HG02623 (cell line): ENCODE measurements around the gene PDLIM3.
A peak's percentile ranks its signal among the peaks of the same experiment; 100 is the strongest.
"Not testable (repeated sequence)": the region's sequence is repeated elsewhere in the genome, so short reads cannot be mapped to it uniquely, and the experiment has no call there.

Experiments
- ATAC-seq: cut with Tn5 transposase; IDR thresholded peaks from one replicate; pipeline ENCODE4 v1.9.1; 2021; ENCODE audit warnings: moderate library complexity; ENCODE audit not compliant: unreplicated experiment

The PDLIM3 gene

DNA sequence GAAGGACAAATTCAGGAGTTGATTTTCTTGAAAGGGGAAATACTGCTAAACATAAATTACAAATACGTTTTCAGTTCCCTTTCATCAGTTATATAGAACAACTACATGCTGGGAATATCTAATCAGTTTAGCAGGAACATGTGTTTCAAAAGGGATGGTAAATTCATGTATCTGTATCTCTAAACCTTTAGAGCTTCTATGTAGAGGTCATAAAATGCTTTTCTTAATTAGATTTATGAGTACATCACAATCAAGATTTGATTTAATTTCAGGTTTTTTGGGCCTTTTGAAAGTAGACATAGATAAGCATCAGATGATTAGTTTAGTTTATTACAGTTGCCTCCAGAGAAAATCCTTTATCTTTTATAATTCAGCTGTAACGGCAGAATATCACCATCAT is 12.9 kb downstream of the PDLIM3 start:
- no peak for ATAC-seq

DNA sequence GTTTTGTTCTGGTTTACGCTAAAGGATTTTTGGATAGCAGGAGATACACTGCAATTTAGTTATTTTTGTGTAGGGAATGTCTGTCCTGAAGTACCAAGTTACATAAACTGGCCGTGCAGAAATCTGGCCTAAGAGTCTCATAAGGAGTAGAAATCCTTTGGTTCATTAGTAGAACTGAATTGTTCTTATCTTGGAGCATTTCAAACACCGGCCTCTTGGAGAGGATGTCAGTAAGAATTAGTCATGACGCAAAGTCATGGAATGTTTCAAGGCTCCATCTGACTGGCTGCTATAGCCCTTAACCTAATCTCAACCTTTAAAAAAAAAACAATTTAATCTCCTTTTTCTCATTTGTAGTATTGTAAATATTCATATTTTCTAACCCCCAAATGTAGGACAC is 15.2 kb downstream of the PDLIM3 start:
- no peak for ATAC-seq

DNA sequence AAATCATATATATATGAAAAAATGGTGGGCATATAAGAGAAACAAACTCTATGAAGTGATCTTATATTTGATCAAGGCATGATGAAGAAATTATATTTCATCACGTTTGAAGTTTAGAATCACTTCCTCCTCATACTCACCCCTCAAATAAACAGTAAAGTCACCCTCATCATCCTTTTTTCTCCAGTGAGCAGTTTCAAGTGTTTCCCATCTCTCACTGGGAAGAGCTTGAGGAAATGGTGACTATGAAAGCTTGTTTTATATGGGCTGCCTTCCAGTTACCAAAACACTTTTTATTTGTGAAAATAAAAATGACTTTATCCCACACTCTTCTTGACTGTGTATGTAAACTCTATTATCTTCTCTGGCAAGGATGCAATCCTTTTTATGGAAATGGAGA is 16.8 kb downstream of the PDLIM3 start:
- no peak for ATAC-seq

DNA sequence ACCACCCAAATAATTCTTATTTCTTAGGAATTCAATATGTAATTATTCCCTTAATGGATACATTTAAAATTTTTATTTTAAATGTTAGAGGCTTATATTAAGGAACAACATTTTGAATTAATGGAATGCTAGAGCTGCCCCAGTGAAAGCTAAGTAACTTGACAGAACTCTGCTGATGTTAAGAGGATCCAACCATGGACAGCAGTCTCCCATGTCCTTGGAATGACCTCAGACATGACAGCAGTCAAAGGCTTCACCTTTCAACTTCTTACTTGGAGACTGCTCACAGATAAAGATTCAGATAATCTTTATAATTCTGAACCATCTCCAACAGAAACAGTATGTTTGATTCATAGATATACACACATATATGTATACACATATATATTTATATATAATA is 17.2 kb downstream of the PDLIM3 start:
- ATAC-seq = no peak

DNA sequence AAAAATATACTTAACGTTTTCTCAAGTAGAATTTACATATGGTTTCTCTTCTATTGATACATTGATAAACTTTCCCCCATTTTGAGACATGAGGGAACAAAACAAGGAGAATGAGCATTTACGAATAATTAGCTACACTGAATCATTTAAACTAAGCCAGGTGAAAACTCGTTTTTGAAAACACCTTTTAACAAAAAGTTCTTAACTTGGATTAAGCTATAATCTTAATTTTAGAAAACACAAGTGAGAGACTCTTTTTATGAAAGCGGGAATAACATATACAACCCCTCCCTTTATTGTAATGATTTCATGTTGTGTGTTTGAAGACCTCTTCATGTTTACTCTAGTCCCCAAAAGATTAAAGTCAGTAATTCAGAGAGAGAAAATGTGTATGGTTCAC is 20.1 kb downstream of the PDLIM3 start:
- ATAC-seq = no peak

DNA sequence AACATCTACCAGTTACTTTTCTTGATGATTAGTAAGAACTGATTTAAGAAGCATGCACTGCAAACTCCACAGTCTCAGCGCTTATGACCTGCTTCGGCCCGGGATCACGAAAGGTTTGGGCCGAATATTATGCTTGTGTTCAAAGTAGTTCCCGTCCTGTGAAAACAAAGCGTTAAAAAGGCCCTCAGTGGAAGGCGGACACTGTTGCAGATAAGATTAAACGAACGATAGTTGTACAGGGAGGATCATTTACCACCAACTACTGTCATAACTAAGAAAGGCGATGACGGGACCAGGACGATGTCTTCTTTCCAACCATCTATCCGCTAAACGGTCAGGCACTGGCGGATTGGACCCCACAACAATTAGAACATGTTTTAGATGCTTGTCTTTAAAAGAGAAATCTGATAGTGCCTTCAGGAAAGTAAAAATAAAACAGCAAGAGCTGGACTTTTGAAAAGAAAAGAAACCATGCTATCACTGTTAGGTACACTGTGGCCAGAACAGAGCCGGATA is 21.1 kb downstream of the PDLIM3 start:
- no peak for ATAC-seq

DNA sequence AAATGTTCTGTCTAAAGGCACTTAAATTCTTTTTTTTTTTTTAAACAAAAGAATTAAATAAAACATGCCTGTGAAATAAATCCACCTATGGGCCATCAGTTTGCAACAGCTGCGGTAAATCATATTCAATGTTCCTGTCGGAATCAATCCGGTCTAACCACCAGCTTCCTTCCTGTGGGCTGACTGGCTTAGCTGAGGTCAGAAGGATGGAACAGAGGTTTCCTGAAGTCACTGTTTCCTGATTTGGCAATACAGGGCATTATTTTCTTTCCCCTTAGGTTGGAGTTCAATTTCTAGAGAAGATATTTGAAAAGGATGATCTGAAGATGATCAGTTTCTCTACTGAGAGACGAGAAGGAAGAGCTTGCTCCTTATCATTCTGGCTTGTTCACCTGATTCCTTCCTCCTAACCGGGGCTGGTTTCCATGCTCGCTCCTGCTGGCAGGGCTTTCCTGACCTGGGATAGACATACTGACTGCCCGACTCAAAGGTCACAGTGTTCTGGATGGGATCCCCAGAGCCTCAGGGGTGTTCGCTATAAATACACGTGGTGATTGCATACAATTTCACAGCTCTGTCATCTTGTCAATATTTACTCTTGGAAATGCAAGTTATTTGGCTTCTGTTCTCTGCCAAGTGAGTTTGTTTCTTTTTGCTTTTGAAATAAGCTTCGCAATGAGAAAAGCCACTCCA is 21.7 kb downstream of the PDLIM3 start:
- no peak for ATAC-seq

DNA sequence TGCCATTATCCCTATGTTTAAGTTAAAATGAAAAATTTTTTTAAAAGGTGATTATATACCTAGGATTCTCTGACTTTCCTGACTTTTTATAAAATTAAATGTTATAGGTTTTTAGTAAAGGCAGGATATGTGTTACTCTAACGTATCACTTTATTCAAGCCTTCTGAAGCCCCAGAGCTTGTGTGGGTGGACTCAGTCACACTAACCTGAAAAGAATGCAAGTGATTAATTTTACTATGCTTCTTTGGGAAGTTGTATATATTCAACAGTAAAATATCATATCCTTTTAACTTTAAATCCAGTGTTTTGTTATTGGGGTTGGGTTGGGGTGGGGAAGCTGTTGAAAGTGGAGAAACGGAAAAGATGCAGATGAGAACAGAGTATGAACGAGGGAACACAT is 22.8 kb downstream of the PDLIM3 start:
- ATAC-seq = no peak

DNA sequence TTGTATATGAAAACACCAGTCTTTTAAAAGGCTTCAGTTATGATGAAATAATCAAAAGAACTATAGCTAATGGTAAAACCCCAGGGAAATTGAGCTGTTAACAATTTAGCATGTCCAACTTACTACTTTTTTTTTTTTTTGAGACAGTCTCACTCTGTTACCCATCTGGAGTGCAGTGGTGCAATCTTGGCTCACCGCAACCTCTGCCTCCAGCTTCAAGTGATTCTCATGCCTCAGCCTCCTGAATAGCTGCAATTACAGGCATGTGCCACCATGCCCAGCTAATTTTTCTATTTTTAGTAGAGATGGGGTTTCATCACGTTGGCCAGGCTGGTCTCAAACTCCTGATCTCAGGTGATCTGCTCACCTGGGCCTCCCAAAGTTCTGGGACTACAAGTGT is 24.1 kb downstream of the PDLIM3 start:
- not testable (repeated sequence) for ATAC-seq

DNA sequence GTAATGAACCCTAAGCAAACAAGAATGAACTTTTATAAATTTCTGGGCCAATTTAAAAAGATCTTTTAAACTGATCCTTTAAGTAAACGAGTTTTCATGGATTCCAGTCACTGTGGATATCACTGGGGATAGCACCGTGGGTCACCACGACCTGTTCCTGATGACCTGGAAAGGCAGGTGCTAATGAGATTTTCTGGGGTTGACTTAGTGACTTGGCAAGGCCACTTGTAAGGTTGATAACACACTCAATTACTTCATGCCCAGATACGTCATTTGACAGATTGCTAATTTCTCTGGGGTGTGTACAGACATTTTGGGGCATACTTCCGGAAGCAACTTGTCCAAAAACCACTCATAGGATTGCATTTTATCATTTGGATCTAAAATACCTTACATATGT is 24.5 kb downstream of the PDLIM3 start:
- ATAC-seq = no peak

DNA sequence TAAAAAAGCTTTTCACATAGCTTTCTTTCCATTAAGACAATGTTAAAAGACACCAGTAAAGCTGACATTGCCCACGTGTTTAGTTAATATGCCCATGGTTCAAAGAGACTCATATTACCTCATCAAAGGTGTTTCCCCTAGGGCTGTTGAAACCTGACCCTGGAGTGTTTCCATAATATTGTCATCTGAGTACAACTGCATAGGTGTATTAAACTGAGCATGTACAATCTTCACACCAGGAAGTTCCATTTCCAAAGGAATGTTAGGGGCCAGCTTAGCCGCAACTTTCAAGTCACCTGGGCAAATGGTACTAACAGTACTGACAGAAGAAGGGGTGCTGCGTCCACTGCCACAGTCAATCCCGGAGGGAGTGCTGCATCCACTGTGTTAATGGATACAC is 27.1 kb downstream of the PDLIM3 start:
- no peak for ATAC-seq

DNA sequence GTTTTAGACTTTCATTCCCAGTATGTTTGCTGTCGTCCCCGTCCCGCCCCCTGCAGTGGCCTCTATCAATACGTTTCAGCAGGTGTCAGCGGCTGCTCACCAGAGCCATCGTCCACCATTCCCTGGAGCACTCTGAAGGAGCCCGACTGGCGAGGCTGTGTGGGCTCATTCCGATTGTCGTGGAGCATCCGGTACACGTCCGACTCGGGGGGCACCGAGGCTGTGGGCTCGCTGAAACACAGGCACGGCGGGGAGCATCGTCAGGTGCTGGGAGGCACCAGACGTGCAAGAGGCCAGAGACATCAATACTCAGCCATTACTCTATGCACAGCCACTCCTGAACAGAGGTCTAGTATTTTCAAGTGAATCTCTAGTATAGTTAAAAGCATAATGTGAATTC is 28.9 kb downstream of the PDLIM3 start:
- no peak for ATAC-seq

DNA sequence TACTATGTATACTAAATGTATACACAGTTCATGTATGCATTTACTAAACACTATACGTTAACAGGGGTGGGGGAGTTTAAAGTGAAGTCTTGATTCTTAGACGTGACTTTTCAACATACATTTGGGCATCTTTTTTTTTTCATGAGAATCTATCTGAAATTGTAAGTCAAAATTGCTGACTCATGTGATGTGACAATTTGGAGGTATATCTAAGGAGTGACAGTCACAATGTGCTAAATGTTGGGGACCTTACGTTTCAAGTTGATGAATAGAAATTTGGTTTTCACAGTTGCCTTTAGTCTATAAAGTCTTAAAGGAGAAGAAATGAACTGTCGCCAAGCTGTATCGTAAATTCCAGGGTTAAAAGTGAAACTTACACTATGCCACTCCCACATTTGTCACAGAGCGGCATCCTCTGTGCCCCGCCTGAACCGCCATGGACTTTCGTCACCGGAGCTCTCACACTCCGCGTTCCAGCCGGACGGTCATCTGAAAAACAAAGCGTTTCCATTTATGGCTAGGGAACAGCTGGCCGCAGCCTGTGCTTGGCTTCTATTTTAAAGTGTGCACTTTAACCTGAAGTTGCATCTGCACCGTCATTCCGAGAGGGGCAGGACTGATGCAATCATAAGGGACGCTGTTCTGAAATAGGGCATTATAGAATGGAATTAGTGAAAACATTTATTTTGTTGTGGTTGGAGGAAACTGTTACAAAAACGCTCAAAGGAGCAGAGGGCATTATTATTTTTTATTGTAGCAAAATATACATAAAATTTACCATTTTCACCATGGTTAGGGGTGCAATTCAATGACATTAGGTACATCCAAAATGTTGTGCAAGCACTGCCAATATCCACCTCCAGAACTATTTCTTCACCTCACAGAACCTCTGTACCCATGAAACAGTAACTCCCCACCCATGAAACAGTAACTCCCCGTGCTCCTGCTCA is 30.9 kb downstream of the PDLIM3 start:
- ATAC-seq = no peak

DNA sequence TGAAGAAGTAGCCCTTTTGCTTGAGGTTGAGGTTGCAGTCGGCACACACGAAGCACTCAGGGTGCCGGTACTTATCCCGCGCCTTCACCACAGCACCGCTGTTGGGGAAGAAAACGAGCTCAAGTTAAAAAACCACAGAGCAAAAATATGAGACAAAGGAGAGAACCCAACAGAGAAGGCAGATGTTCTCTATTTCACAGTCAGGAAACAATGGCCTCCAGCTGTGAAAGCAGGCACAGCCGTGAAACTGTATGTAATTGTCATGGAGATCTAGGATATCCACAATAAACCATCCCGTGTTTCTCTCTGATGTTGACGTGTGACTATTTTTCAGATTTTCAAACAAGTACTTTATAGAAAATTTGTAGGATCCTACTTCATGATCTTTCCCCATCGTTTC is 32.9 kb downstream of the PDLIM3 start:
- no peak for ATAC-seq

DNA sequence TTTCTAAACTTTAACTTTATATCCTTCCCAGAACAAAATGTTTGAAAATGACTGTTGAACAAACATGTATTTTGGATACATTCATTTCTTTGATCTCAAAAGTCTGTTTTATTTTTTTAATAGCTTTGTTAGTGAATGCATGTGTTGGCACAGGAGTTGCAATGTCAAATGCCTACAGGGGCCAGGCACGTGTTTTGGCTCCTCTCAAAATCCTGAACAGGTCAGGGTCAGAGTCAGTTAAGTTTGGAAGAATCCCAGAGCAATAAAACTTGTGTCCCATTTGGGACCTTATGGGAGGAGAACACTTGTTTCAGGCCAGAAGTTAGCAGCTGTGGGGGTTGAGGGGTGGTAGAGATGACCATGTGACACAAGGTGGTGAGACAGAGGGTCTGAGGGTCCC is 34.7 kb downstream of the PDLIM3 start:
- ATAC-seq = no peak

DNA sequence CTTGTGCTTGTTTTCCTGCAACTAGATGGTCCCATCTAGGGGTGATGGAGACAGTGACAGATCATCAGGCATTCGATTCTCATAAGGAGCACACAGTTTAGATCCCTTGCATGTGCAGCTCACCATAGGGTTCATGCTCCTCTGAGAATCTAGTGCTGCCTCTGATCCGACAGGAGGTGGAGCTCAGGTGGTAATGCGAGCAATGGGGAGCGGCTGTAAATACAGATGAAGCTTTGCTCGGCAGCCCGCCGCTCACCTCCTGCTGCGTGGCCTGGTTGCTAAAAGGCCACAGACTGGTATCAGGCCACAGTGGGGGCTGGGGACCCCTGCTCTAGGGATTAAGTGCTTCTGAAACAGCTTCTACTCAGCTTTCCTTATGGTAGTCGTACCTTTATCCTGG is 35.3 kb downstream of the PDLIM3 start:
- ATAC-seq = no peak

DNA sequence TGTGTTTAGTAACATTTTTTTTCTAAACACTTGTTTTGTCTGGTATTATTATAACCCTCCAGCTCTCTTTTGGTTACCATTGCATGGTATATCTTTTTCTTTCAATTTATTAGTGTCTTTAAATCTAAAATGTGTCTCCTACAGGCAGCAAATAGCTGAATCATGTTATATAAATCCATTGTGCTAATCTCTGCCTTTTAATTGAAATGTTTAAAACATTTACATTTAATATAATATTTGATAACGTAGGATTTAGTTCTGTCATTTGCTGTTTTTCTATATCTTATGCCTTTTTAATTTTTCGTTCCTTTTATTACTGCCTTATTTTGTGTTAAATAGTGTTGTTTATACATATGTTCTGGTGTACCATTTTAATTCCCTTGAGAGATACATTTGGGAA is 46.7 kb downstream of the PDLIM3 start:
- no peak for ATAC-seq

DNA sequence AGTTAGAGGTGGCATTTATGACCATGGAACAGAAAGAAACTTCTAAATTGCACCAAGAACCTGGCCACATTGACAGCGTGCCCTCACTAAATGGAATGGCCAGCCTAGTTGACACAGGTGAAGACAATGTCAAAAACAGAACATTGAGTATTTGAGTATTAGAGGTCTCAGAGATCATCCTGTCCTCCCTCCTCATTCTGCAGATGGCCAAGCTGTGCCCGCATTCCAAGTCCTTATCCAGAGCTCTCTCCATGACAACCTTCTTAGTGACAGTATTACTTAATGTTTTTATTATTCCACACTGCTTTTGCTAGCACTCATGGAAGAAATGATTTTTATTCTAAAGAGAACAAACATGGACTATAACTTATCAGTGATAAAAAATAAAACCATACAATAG is 53.9 kb downstream of the PDLIM3 start:
- ATAC-seq = no peak

DNA sequence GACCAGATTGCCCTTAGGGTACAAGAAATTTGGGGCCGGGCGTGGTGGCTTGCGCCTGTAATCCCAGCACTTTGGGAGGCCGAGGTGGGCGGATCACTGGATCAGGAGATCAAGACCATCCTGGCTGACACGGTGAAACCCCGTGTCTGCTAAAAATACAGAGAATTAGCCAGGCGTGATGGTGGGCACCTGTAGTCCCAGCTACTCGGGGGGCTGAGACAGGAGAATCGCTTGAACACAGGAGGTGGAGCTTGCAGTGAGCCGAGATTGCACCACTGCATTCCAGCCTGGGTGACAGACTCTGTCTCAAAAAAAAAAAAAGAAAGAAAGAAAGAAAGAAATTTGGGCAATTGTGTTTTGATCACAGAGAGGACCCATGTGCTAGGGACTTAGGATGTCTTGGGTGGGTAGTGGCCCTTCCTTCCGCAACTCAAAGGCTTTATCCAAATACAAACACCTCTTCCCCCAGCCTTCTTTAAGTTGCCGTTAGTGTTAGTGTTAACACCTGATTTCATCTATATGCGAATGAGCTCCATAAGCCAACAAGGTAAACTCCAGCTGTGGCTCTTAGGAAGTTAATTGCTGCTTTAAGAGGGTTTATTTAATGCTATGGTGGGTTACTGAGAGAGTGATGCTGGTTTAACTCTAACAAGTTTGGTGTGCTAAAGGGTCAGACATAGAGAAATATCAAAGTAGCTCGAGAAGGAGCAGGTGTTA is 55.1 kb downstream of the PDLIM3 start:
- ATAC-seq = peak; percentile 14

DNA sequence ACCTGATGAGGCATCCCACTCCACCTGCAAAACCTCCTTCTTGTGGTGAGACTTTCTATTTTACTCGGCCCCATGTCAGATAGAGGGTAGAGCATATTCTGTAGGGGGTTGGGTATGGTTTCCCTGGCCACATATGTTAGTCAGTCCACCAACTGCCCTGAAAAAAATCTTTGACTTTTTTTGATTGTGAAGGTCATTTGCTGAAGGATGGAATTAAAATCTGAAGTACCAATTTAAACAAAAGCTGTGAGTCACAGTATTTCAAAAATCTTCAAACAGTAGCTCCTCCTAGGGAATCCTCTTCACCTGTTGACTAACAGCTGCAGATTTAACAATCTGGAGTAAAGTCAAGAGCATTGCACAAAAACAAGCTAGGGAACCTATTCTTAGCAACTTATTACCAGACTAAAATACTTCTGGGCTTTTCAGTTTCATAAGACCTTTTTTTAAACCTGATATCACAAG is 55.8 kb downstream of the PDLIM3 start:
- ATAC-seq = peak; percentile 90

DNA sequence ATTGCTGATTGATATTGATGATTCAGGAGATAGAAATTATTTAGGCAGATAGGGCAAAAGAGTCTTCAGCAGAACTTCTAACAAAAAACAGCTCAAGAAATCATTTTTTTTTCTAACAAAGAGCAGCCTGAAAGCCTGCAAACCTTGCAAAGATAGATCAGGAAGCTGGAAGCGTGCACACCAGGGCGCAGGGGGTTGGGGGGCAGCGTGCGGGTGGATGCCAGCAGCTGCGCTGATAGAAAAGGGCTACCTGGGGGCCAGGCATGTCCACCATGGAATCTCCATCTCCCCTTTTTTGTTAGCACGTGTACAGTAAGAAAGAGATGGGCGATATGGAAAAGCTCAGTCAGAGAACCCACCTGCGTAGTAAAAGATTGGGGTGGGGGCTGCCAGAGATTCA is 62.1 kb downstream of the PDLIM3 start:
- no peak for ATAC-seq
